IPS-15b (cell line): Measurements from ENCODE around the gene LACC1.

Source experiments
- H3K27me3 ChIP-seq: one replicate; pipeline ENCODE4 v1.6.1; 2013; ENCODE audit warnings: low read length; ENCODE audit not compliant: control insufficient read depth, insufficient read depth
- H3K36me3 ChIP-seq: one replicate; pipeline ENCODE4 v1.6.1; 2013; ENCODE audit warnings: low read length; ENCODE audit not compliant: control insufficient read depth, insufficient read depth
- H3K4me1 ChIP-seq: one replicate; pipeline ENCODE4 v1.6.1; 2013; ENCODE audit warnings: mild to moderate bottlenecking, low read length; ENCODE audit not compliant: control insufficient read depth, insufficient read depth
- H3K4me3 ChIP-seq: one replicate; pipeline ENCODE4 v1.5.1; 2013; ENCODE audit warnings: low read depth, low read length
- H3K9ac ChIP-seq: one replicate; pipeline ENCODE4 v1.6.1; 2013; ENCODE audit warnings: low read depth, mild to moderate bottlenecking, low read length
- H3K9me3 ChIP-seq: one replicate; pipeline ENCODE4 v1.6.1; 2013; ENCODE audit warnings: mild to moderate bottlenecking, low read length; ENCODE audit not compliant: control insufficient read depth, insufficient read depth

LACC1 gene

DNA sequence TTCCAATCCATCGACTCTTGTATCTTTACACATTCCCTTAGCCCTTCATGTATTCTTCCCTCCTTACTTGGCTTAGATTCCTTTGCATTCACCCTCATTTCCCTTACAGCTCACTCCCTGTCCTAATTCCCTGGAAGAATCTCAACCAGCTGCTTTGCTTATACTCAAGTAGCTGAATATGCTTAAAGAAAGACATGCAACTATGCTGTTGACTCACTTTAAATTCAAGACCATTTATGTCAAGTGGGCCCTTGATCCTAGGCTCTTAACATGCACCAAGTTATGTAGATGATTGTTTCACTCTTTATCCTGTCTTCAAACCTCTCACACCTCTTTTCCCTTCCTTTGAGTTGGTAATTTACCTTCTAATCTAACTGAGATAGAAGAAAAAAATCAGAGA, 7.5 kb upstream of the LACC1 start:
- Histone ChIP-seq H3K27me3 (no peaks in the 10 kb centered on the region), H3K9me3 (no peaks in the 10 kb centered on the region), H3K4me1 (no peaks in the 10 kb centered on the region), H3K9ac (no peak overlapping the region), H3K36me3 (no peaks in the 10 kb centered on the region), H3K4me3 (no peak overlapping the region)

GRCh38 chr13:43874504-43875092, 5.1 kb upstream of the LACC1 start:
- no peaks in the 10 kb centered on the region for H3K36me3 ChIP-seq
- no peaks in the 10 kb centered on the region for H3K9me3 ChIP-seq
- no peak overlapping the region for H3K9ac ChIP-seq
- H3K4me3 ChIP-seq, result no peak overlapping the region
- peaks cover 5% of the 10 kb centered on the region for H3K27me3 ChIP-seq
- H3K4me1 ChIP-seq, result peaks cover 11% of the 10 kb centered on the region

DNA sequence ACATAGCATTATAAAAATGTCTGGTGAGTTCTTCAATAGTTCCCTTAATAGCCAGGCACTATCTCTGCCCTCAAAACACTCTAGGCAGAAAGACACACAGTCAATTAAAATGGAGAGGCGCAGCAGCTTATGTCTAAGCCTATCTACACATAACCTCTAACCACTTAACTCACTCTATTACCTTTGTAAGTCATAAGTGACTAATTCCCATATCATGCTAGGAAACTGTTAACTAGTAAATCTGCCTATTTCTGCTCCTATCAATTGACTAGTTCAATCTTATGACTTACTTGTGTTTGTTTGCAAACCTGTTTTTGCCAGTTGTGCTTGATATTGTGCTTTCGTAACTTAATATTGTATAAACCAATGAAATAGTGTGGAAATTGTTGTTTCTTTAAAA, 3.3 kb upstream of the LACC1 start:
- Histone ChIP-seq H3K9me3 (no peaks in the 10 kb centered on the region), H3K9ac (no peak overlapping the region), H3K4me3 (no peak overlapping the region), H3K36me3 (no peaks in the 10 kb centered on the region), H3K4me1 (peaks cover 11% of the 10 kb centered on the region), H3K27me3 (peaks cover 16% of the 10 kb centered on the region)

DNA sequence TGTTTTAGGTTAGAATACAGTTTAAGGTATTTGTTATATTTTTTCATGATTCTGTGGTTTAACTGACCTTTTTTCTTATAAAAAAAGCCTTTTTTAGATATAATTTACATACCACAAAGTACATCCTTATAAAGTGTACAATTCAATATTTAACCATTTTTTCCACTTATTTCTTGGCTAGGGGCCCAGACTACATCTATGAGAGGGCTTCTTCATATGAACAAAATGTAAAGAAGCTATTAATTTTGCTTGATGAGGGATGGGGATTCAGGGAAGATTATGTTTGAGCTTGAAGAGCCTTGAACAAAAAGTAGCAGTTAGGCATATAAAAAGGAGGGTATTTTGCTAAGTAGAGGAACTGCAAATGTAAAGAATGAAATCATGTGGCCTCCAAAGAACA, 2.4 kb upstream of the LACC1 start:
- H3K4me3 ChIP-seq, result no peak overlapping the region
- H3K9me3 ChIP-seq, result no peaks in the 10 kb centered on the region
- peaks cover 11% of the 10 kb centered on the region for H3K4me1 ChIP-seq
- H3K9ac ChIP-seq, result no peak overlapping the region
- H3K27me3 ChIP-seq, result peaks cover 16% of the 10 kb centered on the region
- no peaks in the 10 kb centered on the region for H3K36me3 ChIP-seq

DNA sequence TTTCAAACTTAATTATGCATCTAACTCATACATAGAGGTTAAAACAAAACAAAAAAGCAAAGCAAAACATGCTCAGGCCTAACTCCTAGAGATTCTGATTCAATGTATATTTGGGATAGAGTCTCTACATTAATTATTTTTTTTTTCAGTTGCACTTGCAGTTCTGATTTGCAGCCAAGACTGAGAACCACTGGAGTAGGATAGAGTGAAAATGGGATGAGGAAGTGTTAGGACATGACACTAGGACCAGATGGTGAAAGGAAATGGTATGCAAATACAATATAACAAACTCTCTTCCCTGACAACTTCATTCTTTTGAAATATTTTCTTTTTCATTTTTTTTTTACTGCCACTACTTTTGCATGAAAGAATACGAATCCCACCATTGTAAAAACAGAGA, 1.9 kb upstream of the LACC1 start:
- Histone ChIP-seq H3K4me1 (peaks cover 11% of the 10 kb centered on the region), H3K36me3 (no peaks in the 10 kb centered on the region), H3K9me3 (no peaks in the 10 kb centered on the region), H3K4me3 (no peak overlapping the region), H3K27me3 (peaks cover 16% of the 10 kb centered on the region), H3K9ac (no peak overlapping the region)

- no peaks in the 10 kb centered on the region for H3K36me3 ChIP-seq
- no peaks in the 10 kb centered on the region for H3K9me3 ChIP-seq
- peak within 1 kb of the TSS; percentile 57 for H3K9ac ChIP-seq
- H3K27me3 ChIP-seq, result peaks cover 16% of the 10 kb centered on the region
- peak within 1 kb of the TSS; percentile 72 for H3K4me3 ChIP-seq
- H3K4me1 ChIP-seq, result peaks cover 11% of the 10 kb centered on the region
Measured at GRCh38 chr13:43878892-43879754, 581 bp upstream of the LACC1 start, which contains the start of gene CCDC122. CCDC122 (minus strand) TSS chr13:43879740; CDS start chr13:43869376, 10,364 bp downstream.

GRCh38 chr13:43880214-43880855, 631 bp downstream of the LACC1 start:
- H3K27me3 ChIP-seq, result peaks cover 16% of the 10 kb centered on the region
- no peaks in the 10 kb centered on the region for H3K9me3 ChIP-seq
- no peak overlapping the region for H3K9ac ChIP-seq
- peak overlapping the region; percentile 72 for H3K4me3 ChIP-seq
- H3K36me3 ChIP-seq, result no peaks in the 10 kb centered on the region
- H3K4me1 ChIP-seq, result peaks cover 11% of the 10 kb centered on the region

- peaks cover 16% of the 10 kb centered on the region for H3K27me3 ChIP-seq
- H3K4me1 ChIP-seq, result peaks cover 11% of the 10 kb centered on the region
Measured at GRCh38 chr13:43880926-43881325, 1.2 kb downstream of the LACC1 start.

GRCh38 chr13:43881580-43881979, 1.9 kb downstream of the LACC1 start:
- no peaks in the 10 kb centered on the region for H3K36me3 ChIP-seq
- no peak overlapping the region for H3K4me3 ChIP-seq
- H3K4me1 ChIP-seq, result peaks cover 11% of the 10 kb centered on the region
- no peaks in the 10 kb centered on the region for H3K9me3 ChIP-seq
- peaks cover 16% of the 10 kb centered on the region for H3K27me3 ChIP-seq
- H3K9ac ChIP-seq, result no peak overlapping the region

More at GRCh38 chr13:43880926-43881325, 1.2 kb downstream of the LACC1 start:
- Histone ChIP-seq H3K4me3 (no peak overlapping the region), H3K36me3 (no peaks in the 10 kb centered on the region), H3K9ac (no peak overlapping the region), H3K9me3 (no peaks in the 10 kb centered on the region)

DNA sequence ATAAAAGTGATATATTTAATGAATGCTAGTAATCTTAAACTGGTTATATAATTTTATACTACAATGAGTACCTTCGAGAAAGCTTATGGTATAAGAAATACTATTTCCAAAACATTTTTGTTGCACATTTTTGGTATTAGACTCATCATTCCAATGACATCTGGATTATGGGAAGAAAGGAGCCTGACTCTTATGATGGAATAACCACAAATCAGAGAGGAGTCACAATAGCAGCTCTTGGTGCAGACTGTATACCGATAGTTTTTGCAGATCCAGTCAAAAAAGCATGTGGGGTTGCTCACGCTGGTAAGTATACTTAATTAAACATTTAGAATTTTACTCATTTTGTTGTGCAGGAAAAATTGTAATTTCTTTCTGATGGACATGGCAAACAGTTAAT, 3.9 kb downstream of the LACC1 start:
- no peaks in the 10 kb centered on the region for H3K9me3 ChIP-seq

GRCh38 chr13:43884222-43884621, 4.5 kb downstream of the LACC1 start:
- Histone ChIP-seq H3K9me3 (no peaks in the 10 kb centered on the region), H3K4me1 (no peaks in the 10 kb centered on the region), H3K27me3 (peaks cover 10% of the 10 kb centered on the region), H3K9ac (no peak overlapping the region), H3K36me3 (no peaks in the 10 kb centered on the region), H3K4me3 (no peak overlapping the region)

More for the DNA sequence above, 3.9 kb downstream of the LACC1 start:
- peaks cover 2% of the 10 kb centered on the region for H3K4me1 ChIP-seq
- H3K36me3 ChIP-seq, result no peaks in the 10 kb centered on the region
- H3K9ac ChIP-seq, result no peak overlapping the region
- H3K4me3 ChIP-seq, result no peak overlapping the region
- peaks cover 11% of the 10 kb centered on the region for H3K27me3 ChIP-seq
